IPS-18a (cell line): ENCODE data around the gene COL26A1.

Source experiments
- H3K27ac ChIP-seq: one replicate; pipeline ENCODE4 v1.5.1; 2013; ENCODE audit warnings: low read length
- H3K27me3 ChIP-seq: one replicate; pipeline ENCODE4 v1.6.1; 2013; ENCODE audit warnings: mild to moderate bottlenecking, low read length; ENCODE audit not compliant: control insufficient read depth, insufficient read depth
- H3K36me3 ChIP-seq: one replicate; pipeline ENCODE4 v1.6.1; 2013; ENCODE audit warnings: low read depth, low read length; ENCODE audit not compliant: control insufficient read depth
- H3K4me1 ChIP-seq: one replicate; pipeline ENCODE4 v1.6.1; 2013; ENCODE audit warnings: low read depth, low read length; ENCODE audit not compliant: control insufficient read depth
- H3K4me3 ChIP-seq: one replicate; pipeline ENCODE4 v1.5.1; 2013; ENCODE audit warnings: low read length
- H3K9ac ChIP-seq: one replicate; pipeline ENCODE4 v1.6.1; 2013; ENCODE audit warnings: mild to moderate bottlenecking, low read length, moderate library complexity
- H3K9me3 ChIP-seq: one replicate; pipeline ENCODE4 v1.6.1; 2013; ENCODE audit warnings: low read depth, low read length; ENCODE audit not compliant: control insufficient read depth

The COL26A1 gene

DNA sequence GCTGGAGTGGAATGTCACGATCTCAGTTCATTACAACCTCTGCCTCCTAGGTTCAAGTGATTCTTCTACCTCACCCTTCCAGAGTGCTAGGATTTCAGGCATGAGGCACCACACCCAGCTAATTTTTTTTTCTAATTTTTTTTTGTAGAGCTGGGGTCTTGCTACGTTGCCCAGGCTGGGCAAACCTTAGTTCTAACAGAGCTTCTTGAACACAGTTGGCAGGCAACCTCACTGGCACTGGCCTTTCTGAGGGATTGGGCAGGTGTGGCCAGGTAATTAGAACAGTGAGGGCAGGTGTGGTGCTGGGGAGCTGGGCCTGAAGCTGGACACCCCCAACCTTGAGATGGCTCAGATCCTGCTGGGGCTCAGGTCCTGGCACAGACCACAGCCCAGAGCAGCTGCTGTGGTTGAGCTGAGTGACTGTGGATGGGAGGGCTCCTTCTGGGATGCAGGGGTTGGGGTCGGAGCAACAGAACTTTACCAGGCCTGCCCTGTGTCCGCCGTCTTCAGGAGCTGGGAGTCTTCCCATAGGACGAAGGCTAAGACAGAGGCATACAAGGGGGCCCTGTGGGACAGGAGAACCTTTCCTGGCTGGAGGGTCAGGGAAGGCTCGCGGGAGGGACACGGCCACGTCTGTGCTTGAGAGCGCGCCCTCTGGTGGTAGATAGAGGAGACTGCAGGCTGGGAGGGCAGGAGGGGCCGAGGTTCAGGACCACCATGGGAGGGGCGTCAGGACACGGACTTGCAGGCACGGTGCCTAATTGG is 48.2 kb downstream of the COL26A1 start:
- Histone ChIP-seq H3K27me3 (no peaks in the 10 kb centered on the region), H3K9ac (no peak overlapping the region), H3K27ac (no peak overlapping the region), H3K4me1 (peaks cover 8% of the 10 kb centered on the region), H3K9me3 (no peaks in the 10 kb centered on the region), H3K36me3 (no peaks in the 10 kb centered on the region), H3K4me3 (no peak overlapping the region)

DNA sequence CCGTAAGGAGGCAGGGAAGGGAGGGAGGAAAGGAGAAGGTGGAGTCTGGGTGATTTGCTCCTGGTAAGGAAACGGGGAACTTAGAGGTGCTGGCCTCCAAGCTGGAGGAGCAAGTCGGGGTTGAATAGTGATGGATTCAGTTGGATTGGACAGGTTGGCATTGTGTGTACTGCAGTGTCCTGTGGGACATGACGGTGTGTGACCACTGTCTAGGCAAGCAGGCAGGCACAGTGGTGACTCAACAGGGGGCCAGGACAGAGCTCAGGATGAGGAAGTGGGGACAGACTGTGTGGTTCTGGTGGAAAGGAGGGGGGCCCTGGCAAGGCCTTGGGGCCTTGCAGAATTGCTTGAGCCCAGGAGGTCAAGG is 48.8 kb downstream of the COL26A1 start:
- Histone ChIP-seq H3K36me3 (no peaks in the 10 kb centered on the region), H3K4me3 (no peak overlapping the region), H3K9me3 (no peaks in the 10 kb centered on the region), H3K4me1 (peaks cover 8% of the 10 kb centered on the region), H3K9ac (no peak overlapping the region), H3K27ac (no peak overlapping the region), H3K27me3 (no peaks in the 10 kb centered on the region)

DNA sequence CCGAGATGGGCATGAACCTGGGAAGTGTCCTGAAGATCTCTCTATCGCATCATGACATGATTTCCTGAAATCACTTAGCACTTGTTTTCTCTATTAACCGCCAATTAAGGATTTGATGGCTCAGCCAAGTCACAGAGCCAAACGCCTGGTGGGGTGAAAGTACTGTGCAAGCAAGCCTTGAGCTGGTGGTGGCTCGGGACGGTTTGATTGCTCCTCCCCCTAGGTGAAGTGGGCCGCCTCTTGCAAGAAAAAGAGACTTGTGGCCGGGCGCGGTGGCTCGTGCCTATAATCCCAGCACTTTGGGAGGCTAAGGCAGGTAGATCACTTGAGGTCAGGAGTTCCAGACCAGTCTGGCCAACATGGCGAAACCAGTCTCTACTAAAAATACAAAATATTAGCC is 50.3 kb downstream of the COL26A1 start:
- Histone ChIP-seq H3K36me3 (no peaks in the 10 kb centered on the region), H3K4me1 (peaks cover 8% of the 10 kb centered on the region), H3K4me3 (no peak overlapping the region), H3K27me3 (no peaks in the 10 kb centered on the region), H3K27ac (no peak overlapping the region), H3K9ac (no peak overlapping the region), H3K9me3 (no peaks in the 10 kb centered on the region)

DNA sequence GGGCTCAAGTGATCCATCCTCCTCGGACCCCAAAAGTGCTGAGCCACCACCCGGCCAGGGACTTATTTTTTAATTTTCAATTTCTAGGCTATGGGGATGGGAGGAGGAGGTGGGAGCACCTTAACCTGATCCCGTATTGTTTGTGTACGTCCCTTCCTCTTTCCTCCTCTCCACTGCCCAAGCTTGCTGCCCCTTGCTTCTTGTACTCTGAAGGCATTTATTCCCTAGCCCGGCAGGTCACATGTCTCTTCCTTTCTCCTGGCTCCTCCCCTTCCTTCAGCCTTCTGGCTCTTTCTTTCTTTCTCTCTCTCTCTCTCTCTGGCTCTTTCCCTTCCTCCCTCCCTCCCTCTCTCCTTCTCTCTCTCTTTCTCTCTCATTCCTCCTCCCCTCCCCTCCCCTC is 56.0 kb downstream of the COL26A1 start:
- Histone ChIP-seq H3K4me1 (no peaks in the 10 kb centered on the region), H3K27ac (no peak overlapping the region), H3K9ac (no peak overlapping the region), H3K4me3 (no peak overlapping the region), H3K9me3 (no peaks in the 10 kb centered on the region), H3K36me3 (no peaks in the 10 kb centered on the region), H3K27me3 (no peaks in the 10 kb centered on the region)

DNA sequence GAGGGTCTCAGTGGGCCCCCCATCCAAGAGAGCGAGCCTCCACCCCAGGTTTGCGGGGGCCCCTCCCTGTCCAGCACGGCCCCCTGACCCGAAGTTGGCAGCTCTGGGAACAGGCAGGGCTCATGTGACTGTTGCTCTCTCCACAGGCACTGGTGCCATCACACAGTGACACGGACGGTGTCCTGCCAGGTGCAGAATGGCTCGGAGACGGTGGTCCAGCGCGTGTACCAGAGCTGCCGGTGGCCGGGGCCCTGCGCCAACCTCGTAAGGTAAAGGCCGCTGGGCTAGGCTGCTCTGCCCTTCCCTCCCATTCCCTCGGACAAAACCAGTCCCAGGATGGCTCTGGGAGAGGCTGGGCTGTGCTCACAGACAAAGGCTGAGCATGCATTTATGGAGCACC is 57.2 kb downstream of the COL26A1 start:
- no peaks in the 10 kb centered on the region for H3K9me3 ChIP-seq
- H3K36me3 ChIP-seq: no peaks in the 10 kb centered on the region
- H3K9ac ChIP-seq: no peak overlapping the region
- no peak overlapping the region for H3K27ac ChIP-seq
- no peaks in the 10 kb centered on the region for H3K4me1 ChIP-seq
- no peaks in the 10 kb centered on the region for H3K27me3 ChIP-seq
- H3K4me3 ChIP-seq: no peak overlapping the region

DNA sequence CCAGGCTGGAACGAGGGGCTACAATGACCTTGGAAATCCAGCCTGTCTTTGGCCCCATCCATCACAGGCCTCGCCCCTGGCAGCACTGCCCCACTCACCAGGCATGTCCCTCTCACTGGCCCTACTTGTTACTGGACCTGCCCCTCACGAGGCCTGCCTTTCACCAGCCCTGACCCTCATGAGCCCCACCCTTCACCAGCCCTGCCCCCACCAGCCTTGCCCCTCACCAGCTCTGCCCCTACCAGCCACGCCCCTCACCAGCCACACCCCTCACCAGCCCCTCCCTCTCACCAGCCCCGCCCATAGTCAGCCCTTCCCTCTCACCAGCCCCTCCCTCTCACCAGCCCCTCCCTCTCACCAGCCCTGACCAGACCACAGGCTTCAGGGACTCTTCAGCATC is 57.8 kb downstream of the COL26A1 start:
- Histone ChIP-seq H3K27me3 (no peaks in the 10 kb centered on the region), H3K4me3 (no peak overlapping the region), H3K4me1 (no peaks in the 10 kb centered on the region), H3K27ac (no peak overlapping the region), H3K9me3 (no peaks in the 10 kb centered on the region), H3K36me3 (no peaks in the 10 kb centered on the region), H3K9ac (no peak overlapping the region)

DNA sequence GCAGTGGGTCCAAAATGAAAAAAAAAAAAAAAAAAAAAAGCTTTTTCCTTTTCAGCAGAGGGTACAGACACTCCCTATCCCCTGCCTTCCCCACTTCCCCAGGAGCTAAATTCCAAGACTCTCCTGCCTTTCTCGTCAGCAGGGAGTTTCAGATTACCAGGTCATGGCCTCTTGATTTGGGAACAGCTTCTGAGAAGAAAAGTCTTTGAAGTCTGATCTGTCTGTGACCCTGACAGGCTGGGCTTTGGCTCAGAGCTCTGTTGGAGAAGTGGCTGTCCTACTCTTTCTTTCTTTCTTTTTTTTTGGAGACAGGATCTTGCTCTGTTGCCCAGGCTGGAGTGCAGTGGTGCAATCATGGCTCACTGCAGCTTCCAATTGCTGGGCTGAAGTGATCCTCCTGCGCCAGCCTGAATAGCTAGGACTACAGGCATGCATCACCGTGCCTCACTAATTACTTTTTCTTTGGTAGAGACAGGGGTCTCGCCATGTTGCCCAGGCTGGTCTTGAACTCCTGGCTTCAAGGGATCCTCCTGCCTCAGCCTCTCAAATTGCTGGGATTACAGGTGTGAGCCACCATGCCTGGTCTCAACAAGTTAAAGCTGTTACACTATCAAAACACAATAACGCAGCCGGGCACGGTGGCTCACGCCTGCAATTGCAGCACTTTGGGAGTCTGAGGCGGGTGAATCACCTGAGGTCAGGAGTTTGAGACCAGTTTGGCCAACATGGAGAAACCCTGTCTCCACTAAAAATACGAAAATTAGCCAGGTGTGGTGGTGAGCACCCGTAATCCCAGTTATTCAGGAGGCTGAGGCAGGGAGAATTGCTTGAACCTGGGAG is 59.9 kb downstream of the COL26A1 start:
- H3K27me3 ChIP-seq: no peaks in the 10 kb centered on the region
- H3K4me1 ChIP-seq: no peaks in the 10 kb centered on the region
- H3K27ac ChIP-seq: no peak overlapping the region

DNA sequence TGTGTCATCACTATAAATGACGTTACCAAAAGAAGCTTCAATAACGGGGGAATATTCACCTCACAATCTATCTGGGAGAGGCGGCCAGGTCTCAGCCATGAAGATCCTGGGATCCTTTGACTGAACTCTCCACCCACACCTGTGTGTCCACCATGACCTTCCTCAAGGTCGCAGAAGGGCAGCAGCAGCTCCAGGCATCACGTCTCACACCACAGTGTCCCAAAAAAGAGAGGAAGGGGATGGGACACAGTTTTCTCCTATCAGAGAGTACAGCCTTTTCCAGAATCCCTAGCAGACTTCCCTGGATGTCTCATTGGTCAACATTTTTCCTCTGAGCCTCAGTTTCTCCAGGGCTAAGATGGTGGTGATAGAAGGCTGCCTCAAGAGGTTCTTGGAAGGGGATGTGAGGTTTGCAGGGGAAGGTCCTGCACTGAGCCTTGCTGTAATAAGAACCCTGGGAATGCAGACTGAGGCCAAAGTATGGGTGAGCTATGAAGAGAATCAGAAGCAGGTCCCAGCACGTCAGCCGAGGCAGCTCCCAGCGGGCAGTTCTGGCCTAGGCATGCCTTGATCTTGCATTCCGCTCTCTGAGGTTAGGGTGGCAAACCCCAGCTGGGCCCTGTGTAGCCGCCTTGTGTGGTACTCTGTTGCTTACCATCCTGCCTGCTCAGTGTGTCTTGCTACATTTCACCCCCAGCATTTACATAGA is 63.8 kb downstream of the COL26A1 start:
- H3K27me3 ChIP-seq: no peaks in the 10 kb centered on the region
- H3K9ac ChIP-seq: no peak overlapping the region
- H3K4me1 ChIP-seq: no peaks in the 10 kb centered on the region
- H3K27ac ChIP-seq: no peak overlapping the region
- no peak overlapping the region for H3K4me3 ChIP-seq
- no peaks in the 10 kb centered on the region for H3K36me3 ChIP-seq
- H3K9me3 ChIP-seq: no peaks in the 10 kb centered on the region

More for the DNA sequence above, 59.9 kb downstream of the COL26A1 start:
- Histone ChIP-seq H3K9ac (no peak overlapping the region), H3K9me3 (no peaks in the 10 kb centered on the region), H3K4me3 (no peak overlapping the region), H3K36me3 (no peaks in the 10 kb centered on the region)

DNA sequence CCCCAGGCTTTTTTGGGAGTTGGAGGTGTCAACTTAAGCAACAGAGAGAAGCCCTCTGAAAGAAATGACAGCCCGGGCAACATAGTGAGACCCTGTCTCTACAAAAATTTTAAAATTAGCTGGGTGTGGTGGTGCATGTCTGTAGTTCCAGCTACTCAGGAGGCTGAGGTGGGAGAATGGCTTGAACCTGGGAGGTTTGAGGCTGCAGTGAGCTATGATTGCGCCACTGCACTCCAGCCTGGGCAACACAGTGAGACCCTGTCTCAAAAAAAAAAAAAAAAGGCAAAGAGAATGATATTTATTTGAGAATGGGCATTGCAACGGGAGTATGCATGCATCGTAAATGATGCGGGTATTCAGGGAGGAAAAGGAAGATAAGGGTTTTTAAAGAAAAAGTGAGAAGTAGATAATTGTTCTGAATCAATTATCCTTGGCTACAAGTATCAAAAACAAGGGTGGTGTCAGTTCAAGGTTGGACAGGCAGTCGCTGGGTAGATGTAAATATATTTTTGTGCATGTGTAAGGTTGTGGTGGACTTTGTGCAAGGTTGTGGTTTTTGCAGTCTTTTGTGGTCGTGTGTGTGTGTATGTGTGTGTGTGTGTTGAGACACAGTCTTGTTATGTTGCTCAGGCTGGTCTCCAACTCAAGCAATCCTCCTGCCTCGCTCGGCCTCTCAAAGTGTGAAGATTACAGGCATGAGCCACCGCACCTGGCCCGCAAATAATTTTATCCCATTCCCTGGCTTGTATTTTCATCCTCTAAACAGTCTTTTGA is 65.6 kb downstream of the COL26A1 start:
- H3K27me3 ChIP-seq: no peaks in the 10 kb centered on the region
- no peaks in the 10 kb centered on the region for H3K36me3 ChIP-seq
- H3K4me3 ChIP-seq: no peak overlapping the region
- no peak overlapping the region for H3K27ac ChIP-seq
- H3K9ac ChIP-seq: no peak overlapping the region
- no peaks in the 10 kb centered on the region for H3K9me3 ChIP-seq
- no peaks in the 10 kb centered on the region for H3K4me1 ChIP-seq

DNA sequence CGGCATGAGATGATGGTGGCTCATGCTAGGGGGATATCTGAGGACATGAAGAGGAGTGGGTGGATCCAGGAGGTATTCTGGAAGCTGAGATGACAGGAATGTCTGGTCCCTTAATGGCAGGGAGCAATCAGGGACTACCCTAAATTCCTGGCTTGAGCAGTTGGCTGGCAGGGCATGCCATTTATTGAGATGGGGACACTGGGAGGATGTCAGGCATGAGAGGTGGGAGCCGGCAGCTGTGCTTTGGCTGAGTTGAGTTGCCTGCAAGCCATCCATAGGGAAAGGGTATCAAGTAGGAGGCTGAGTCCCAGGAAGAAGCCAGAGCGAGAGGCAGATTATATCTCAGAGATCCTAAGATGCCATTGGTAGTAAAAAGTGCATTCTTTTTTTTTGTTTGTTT is 69.6 kb downstream of the COL26A1 start:
- Histone ChIP-seq H3K36me3 (no peaks in the 10 kb centered on the region), H3K27ac (no peak overlapping the region), H3K4me3 (no peak overlapping the region), H3K4me1 (peaks cover 12% of the 10 kb centered on the region), H3K27me3 (no peaks in the 10 kb centered on the region), H3K9me3 (no peaks in the 10 kb centered on the region), H3K9ac (no peak overlapping the region)

DNA sequence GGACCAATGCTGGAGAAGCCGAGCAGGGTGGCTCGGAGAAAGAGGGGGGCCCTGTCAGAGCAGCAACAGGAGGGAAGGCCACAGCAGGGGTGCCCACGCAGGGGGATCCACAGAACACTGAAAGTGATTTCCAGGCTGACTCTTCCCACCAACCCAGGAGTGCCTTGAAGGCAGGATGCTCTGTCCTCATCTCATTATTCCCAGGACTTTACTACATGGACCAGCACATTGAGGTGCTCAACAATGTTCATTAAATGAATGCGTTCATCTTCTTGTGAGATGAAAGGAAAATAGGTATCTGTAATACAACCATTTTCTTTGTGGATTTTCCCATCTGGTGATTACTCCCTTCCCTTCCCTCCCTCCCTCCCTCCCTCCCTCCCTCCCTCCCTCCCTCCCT is 71.0 kb downstream of the COL26A1 start:
- Histone ChIP-seq H3K27ac (no peak overlapping the region), H3K4me1 (peaks cover 12% of the 10 kb centered on the region), H3K36me3 (no peaks in the 10 kb centered on the region), H3K27me3 (no peaks in the 10 kb centered on the region), H3K9me3 (no peaks in the 10 kb centered on the region), H3K4me3 (no peak overlapping the region), H3K9ac (no peak overlapping the region)
